GM18861 (cell line): ENCODE data around the gene PROSER2.

Experiments used
- ATAC-seq: cut with Tn5 transposase; IDR thresholded peaks from one replicate; pipeline ENCODE4 v1.9.1; 2021; ENCODE audit not compliant: unreplicated experiment

Gene PROSER2

DNA sequence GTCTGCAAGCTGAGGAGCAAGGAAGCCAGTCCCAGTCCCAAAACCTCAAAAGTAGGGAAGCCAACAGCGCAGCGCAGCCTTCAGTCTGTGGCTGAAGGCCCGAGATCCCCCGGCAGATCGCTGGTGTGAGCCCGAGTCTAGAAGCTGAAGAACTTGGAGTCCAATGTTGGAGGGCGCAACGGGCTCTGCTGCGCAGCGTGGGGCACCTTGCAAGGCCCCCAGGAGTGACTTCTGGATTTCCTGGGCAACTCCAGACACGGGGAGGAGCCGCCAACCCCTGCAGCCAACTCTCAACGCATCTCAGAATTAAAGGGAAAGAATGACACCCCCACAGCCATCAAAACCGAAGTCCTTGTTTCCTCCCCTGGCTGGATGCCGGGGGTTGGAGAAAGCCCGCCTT, 18.8 kb upstream of the PROSER2 start:
- ATAC-seq, result no peak

DNA sequence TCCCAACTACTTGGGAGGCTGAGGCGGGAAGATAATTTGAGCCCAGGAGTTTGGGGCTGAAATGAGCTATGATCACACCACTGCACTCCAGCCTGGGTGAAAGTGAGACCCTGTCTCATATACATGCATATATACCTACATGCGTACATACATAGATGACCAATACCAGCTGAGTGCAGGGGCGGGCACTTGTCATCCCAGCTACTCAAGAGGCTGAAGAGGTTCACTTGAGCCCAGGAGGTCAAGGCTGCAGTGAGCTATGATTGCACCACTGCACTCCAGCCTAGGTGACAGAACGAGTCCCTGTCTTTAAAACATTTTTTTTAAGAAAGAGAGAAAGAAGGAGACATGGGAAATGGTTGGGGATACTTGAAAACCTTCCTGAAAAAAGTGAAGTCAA, 17.4 kb upstream of the PROSER2 start:
- no peak for ATAC-seq

DNA sequence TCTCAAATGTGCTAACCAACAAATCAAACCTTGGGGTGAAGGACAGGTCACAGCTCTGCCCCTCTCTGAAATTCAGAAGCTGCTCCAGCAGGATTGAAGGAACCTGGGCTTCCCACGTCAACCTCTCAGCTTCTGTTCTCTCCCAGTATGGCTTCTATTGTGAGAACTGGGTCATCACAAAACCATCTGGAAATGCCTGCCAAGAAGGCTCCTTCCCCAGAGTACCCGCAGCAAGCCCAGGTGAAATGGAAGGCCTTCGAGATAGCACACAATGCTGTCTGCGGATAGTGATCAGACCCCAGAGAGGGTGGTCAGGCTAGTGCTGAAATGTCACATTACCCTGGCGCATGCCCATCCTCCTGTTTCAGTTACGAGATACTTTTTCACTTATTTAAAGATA, 16.4 kb upstream of the PROSER2 start:
- no peak for ATAC-seq

DNA sequence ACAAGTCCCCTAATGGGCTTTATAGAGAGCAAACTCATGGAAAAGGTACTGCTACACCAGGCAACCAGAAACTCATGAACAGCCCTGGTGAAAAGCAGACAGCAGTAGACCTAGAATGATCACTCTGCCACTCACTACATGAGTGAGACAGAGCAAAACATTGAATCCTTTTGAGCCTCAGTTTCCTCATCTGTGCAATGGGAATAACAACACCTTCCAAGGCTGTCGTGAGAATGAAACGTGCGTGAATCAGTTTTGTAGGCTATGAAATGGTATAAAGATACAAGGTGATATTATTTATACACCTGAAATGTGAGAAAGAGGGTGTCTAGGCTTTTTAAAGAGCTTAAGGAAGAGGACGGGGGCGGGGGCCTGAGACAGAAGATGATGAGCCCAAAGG, 14.3 kb upstream of the PROSER2 start:
- no peak for ATAC-seq

DNA sequence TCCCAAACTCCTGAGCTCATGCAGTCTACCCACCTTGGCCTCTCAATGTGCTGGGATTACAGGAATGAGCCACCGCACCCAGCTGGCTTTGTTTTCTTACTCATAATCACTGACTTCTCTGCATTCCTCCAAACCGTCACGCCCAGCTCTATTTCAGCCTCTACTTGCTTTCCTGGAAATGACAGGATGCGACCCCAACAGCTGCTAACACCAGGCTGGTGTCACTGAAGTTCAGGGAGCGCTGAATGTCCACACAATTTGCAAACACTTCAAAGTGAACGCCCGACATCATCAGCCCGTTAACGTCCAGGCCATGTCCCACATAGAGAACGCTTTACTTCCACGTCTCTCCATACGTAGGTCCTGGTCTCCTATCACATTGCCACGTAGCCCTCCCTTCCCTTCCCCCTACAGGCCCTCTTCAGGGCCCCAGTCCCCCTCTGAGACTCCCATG, 12.8 kb upstream of the PROSER2 start:
- ATAC-seq, result no peak

DNA sequence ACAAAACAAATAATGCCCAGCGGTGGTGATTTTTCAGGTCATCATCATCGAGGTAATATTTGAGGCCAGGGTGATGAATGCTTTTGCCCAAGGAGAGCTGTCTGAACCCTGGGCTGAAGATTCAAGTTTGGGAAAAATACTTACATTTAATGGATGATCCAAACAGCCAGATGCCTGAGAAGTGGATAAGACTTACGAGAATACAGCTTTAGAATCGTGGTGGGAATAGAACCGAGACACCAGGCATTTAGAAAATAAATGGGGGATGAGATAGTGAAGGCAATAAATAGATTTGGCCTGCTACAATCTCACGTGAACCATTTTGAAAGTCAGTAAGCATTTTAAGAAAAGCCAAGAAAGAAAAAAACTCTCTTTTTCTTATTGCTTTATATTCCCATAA, 12.2 kb upstream of the PROSER2 start:
- no peak for ATAC-seq

DNA sequence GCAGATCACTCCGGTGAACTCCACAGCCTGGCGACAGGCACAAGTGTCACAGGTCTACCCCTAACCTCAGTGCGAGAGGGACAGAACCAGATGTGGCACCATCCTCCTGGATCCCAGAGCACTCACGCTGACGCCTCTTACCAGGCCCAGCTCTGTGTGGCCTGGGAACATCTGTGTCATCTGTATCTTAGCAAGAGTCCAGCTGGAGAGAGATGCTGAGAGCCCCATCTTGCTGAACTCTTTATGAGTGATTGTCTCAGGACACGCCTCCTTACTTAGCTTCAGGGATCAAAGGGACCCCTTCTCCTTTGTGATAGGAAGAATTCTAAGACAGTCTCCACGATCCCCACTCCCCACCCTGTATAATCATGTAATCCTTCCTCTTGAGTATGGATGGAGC, 10.0 kb upstream of the PROSER2 start:
- ATAC-seq, result no peak

DNA sequence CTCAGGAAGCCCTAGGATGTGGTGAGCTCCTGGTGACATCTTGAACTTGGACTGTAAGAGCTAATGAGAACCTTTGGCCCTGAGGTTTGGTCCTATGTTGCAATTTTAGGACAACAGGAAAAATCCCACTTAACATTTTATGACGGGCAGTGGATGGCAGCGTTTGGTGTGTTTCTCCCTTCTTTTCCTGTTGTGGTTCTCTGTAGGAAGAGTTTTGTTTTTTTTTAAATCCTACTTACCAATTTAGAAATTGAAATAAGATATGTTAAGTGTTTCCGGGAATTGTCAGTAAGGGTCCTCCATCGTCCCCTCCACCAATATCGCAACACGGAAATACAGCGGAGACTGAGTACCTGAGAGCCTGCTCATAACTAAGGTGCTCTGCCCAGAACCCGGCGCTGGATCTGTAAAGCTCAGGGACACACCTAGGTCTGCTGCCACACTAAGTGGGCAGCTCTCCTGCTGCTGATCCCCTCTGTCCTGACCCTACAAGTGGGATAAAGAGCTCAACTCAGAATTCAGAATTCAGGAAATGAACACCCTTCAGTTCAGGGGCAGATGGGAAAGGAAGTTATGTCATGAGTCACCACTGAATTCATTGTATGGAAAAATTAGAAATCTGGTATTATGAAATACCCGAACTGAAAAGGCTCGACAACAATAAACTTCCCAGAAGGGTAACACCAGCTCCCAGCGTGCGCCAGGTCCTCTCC, 9.1 kb upstream of the PROSER2 start:
- no peak for ATAC-seq

DNA sequence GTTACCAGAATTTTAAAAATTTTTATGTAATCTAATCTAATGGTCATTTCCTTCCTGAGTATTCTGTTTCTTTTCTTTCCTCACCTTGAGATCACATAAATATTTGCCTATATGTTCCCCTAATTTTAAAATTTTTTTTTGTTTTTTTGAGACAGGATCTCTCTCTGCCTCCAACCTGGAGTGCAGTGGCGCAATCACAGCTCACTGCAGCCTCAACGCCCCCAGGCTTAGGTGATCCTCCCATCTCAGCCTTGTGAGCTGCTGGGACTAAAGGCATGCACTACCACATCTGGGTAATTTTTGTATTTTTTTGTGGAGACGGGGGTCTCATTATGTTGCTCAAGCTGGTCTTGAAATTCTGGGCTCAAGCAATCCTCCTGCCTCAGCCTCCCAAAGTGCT, 4.1 kb upstream of the PROSER2 start:
- no peak for ATAC-seq

DNA sequence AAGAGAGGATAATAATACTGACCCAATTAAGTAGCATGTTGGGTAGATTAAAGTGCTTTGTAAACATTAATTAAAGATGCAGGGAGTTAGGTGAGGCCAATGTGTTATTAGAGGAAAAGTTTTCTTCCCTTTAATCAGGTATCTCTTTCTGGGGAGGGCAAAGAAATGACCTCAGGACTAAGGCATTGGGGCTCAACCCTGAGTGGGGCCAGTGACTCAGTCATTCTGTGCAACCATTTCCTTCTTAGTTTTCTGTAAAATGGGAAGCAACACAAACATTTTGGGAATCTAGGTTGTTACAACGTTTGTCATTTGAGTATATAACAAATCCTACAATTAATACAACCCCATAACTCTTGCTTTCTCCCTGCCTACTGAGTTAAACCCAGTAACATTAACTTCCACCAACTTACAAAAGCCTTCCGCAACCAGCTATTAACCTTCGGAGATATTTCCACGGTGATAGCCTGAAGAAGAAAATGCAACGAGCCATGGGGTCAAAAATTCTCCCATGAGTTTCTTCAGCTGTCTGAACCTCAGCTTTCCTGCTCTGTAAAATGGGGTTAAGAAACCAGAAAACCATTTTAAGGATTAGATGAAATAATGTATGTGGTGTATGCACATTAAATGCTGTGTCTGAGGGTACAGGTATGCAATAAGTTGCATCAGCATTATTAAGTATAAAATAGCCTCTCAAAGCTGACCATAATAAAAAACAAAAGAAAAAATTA, 965 bp upstream of the PROSER2 start:
- ATAC-seq, result no peak

DNA sequence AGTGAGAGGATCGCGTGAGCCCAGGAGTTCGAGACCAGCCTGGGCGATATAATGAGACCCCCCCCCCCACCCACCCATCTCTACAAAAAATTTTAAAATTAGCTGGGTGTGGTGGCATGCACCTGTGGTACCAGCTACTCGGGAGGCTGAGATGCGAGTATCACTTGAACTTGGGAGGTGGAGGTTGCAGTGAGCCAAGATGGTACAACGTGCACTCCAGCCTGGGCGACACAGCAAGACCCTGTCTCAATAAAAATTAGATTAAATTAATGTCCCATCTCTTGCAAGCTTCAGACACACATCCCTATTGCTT, 391 bp upstream of the PROSER2 start:
- ATAC-seq, result no peak

DNA sequence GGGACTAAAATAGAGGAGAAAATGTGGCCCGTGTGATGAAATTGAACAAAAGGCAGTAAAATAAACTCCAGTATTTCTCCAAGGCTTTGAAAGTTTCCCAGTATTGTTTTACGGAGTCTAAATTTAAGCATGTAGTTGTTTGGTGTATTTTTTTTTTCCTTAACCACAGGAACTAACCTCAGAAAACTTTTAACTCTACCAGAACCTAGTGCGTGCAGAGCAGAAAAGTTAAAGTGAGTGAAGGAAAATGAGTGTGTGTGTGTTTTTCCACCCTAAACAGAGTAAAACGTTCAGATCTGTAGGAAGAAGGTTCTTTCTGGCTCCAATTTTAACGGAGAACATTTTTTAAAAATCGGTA, 812 bp downstream of the PROSER2 start:
- no peak for ATAC-seq

DNA sequence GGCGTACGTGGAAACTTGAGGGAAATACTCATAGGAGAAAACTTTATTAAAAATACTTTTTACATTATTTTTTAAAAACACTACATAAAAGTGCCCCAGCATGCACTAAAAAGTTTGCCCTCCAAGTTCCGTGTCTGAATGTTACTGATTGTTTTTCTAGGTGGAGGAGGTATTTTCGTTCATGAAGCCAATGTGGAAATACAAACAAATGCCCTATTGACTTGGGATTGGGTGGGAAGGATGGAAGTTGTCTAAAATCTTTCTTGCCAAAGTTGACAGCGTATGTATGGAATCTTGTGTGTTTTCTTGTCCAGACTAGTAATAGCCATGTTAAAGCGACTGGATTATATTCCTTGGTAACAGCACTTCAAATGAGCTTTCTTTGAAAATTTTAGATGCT, 1.2 kb downstream of the PROSER2 start:
- ATAC-seq, result no peak

DNA sequence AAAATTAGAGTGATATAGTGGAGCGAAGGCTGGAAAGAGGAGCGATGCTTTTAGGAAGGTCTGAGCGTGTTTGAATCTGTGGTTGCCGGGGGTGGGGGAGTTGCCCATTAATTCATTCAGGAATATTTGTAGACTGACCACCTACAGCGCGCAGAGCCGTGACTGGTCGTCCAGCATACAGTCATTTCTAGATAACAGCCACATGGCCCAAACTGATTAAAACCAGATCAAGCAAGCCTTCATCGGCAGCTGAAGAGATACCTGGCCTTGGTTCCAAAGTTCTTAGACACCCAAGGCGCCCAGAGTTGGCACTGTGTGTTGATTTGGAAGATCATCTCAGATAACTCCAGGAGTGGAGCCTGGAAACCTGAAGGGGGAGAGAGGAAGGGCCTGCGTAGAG, 1.7 kb downstream of the PROSER2 start:
- no peak for ATAC-seq

DNA sequence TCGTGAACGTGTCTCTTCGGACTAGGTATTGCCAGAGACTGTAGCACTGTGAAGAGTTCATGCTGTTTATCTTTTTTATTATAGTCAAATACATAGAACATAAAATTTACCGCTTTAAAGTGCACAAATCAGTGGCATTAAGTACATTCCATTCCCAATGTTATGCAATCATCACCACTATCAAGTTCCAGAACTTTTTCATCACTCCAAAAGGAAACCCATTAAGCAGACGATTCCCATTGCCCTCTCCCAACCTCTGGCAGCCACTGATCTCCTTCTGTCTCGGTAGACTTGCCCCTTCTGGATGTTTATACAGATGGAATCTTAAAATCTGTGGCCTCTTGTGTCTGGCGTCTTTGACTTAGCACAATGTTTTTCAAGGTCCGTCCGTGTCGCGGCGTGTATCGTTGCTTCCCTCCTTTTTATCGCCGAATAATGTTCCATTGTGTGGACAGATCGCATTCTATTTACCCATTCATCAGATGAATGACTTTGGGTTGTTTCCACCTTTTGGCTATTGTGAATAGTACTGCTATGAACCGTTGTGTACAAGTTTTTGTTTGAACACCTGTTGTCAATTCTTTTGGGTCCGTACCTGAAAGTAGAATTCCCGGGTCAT, 2.7 kb downstream of the PROSER2 start:
- ATAC-seq, result no peak

DNA sequence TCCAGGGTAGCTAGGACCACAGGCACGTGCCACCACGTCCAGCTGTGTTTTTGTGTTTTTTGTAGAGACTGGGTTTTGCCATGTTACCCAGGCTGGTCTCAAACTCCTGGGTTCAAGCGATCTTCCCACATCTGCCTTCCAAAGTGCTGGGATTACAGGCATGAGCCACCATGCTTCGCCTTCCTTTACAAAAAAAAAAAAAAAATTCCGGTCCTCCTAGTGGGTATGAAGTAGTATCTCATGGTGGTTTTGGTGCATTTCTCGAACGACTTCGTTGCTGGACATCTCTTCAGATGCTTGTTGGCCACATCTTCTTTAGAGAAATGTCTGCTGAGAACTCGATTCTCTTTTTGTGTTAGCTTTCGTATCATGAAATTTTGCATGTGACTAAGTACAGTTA, 3.9 kb downstream of the PROSER2 start:
- ATAC-seq, result no peak

DNA sequence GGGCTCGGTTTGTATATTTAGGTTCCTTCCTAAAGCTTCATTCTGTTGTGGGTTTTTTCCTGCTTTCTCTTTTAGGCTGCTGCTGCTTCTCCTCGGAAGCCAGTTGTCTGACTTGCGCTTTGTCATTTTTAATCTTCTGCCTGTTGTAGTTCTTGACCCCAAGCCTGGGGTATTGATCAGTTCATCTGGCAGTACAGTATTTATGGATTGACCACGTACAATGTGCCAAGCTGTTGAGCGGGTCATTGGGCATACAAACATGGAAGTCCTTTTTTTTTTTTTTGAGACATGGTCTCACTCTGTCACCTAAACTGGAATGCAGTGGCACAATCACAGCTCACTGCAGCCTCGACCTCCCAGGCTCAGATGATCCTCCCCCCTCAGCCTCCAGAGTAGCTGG, 4.3 kb downstream of the PROSER2 start:
- ATAC-seq, result no peak

DNA sequence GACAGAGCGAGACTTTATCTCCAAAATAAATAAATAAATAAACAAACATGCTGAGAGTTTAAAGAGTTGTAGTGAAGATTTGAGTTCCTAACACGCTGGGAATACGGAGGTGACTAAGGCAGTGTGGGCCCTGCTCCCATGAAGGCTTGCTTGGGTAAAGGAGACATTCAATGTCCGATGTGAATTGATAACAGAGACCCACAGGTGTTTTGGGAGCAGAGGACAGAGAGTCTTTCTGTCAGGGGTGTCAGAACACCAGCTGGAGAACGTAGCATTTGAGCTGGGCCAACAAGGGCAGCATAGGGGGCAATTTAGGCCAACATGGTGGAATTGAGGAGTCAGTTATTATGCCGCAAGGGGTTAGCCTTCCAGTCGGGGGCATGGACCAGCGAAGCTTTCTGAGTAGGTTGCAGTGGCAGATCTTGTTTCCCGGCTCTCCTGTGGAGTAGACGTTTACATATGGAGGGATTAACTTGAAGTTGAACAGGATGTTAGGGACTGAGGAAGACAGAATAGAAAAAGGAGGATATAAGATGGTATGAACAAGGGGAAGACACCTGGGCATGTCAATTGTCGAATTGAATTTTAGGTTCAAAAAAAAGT, 5.6 kb downstream of the PROSER2 start:
- no peak for ATAC-seq

DNA sequence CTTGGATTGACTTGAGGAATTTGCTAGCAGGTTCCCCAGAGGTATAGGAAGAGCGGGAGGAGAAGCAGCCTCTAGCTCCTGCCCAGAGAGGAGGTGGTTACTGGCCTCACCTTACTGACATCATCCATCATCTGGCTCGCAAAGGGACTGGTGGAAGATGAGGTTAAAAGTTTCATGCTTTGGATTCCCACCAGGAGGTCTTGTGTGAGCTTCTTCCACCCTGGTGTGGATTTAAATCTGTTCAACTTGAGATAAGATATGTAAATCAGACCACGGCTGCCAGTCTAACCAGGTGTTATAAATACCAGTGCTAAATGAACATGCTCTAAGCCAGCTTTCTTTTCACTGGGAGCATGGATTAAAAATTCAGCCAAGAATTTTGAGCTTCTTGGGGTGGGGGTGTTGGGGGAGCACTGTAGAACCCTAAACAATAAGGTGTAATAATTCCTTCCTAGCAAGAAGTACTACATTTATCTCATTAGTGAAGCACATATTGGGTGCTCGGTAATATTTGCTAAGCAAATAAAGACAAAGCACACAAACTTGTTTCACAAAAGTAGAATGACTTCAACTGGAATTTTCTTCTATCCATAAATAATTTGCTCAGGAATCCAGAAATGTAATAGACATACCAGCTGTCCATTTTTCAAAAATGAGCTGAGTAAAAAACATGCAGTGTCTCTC, 7.8 kb downstream of the PROSER2 start:
- ATAC-seq, result no peak

DNA sequence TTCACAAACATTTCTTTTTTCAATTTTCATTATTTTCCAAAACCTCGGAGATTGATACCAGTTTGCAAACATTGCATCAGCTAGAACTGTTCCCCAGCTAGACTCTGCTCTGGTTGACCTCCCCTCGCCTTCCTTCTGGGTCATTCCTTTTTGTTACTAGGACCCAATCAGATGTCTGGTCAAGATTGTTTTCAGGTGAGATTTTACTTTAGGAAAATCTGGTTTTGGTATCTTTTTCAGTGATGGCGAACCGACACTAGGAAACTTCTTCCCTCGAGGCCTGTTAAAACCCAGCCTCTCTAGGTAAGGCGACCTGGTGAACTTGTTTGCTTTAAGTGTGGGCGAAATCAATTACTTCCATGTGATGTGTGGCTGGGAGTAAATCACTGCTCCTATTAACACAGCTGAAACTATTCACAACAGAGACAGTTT, 8.4 kb downstream of the PROSER2 start:
- ATAC-seq, result no peak

DNA sequence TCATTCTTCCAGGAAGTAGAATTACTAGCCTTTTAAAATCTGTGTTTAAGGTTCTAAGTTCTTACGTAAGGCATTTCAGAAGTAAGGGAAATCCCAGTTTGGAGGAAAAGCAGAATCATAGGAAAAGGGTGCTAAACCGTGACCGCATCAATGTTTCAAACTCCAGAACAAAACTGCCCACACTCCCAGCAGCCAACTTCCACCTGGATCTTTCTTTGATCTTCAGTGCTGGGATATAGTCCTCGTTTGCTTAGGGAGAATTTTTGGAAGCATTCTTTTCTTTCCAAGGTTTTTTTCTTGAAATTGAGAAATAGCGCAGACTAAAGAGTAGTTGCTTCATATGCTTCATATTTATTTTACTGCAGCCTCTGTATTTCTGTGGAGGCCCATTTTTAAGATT, 8.9 kb downstream of the PROSER2 start:
- no peak for ATAC-seq

DNA sequence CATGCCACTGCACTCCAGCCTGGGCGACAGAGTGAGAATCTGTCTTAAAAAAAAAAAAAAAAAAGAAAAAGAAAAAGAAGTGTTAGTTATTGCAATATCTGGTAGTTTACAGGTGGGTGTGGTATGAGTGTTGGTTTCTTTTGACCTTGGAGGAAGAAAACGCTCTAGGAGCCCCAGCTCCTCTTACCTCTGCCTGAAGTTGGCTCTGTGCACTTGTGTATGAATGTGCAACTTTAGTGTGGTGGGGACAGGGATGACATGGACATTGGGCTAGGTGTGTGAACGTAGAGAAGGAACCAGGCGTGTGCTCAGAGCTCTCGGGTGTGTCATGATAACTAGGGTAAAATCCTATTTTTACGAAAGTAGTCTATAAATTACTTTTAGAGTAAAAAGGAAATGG, 11.9 kb downstream of the PROSER2 start:
- ATAC-seq, result no peak
